Endodermal cell (in vitro differentiated cells): ENCODE measurements around the gene FKBP14. TPM values are rescaled to one million over a fixed set of nuclear protein-coding genes. Genes with fewer than 3 reads are reported as not detected.
"Not testable (repeated sequence)": the region's sequence is repeated elsewhere in the genome, so short reads cannot be mapped to it uniquely, and the experiment has no call there.

Source experiments
- DNase-seq: peaks from one replicate; pipeline ENCODE4 v3.0.0-alpha.2; 2017
- H3K27ac ChIP-seq: 2 replicates; pipeline ENCODE4 v1.5.1; 2013; ENCODE audit warnings: mild to moderate bottlenecking, low read depth, low read length, moderate library complexity
- H3K27me3 ChIP-seq: 2 replicates; pipeline ENCODE4 v1.6.1; 2013; ENCODE audit warnings: mild to moderate bottlenecking, low read length, moderate library complexity; ENCODE audit not compliant: insufficient read depth, control insufficient read depth, poor library complexity, severe bottlenecking
- H3K36me3 ChIP-seq: 2 replicates; pipeline ENCODE4 v1.7.0; 2013; ENCODE audit warnings: mild to moderate bottlenecking, low read length, moderate library complexity; ENCODE audit not compliant: control insufficient read depth, insufficient read depth
- H3K4me1 ChIP-seq: one replicate; pipeline ENCODE4 v1.7.0; 2013; ENCODE audit warnings: low read length; ENCODE audit not compliant: control insufficient read depth, insufficient read depth
- H3K4me3 ChIP-seq: 2 replicates; pipeline ENCODE4 v1.5.1; 2013; ENCODE audit warnings: mild to moderate bottlenecking, low read length, moderate library complexity
- H3K9ac ChIP-seq: 2 replicates; pipeline ENCODE4 v1.6.1; 2013; ENCODE audit warnings: mild to moderate bottlenecking, low read length, moderate library complexity; ENCODE audit not compliant: poor library complexity, severe bottlenecking; ENCODE audit errors: extremely low read depth
- H3K9me3 ChIP-seq: 2 replicates; pipeline ENCODE4 v1.6.1; 2013; ENCODE audit warnings: mild to moderate bottlenecking, low read length, moderate library complexity; ENCODE audit not compliant: control insufficient read depth
- H3K27ac Mint-ChIP-seq: 2 replicates; pipeline ENCODE4 v1.8.0; 2020; ENCODE audit warnings: mixed read lengths
- H3K27me3 Mint-ChIP-seq: 2 replicates; pipeline ENCODE4 v1.8.0; 2021; ENCODE audit warnings: mild to moderate bottlenecking, mixed read lengths; ENCODE audit not compliant: insufficient read depth
- H3K36me3 Mint-ChIP-seq: 2 replicates; pipeline ENCODE4 v1.8.0; 2020; ENCODE audit warnings: low read depth, mixed read lengths
- H3K4me1 Mint-ChIP-seq: 2 replicates; pipeline ENCODE4 v1.8.0; 2020; ENCODE audit warnings: mixed read lengths
- H3K4me3 Mint-ChIP-seq: 2 replicates; pipeline ENCODE4 v1.8.0; 2020; ENCODE audit warnings: mild to moderate bottlenecking, moderate library complexity, mixed read lengths
- H3K9me3 Mint-ChIP-seq: 2 replicates; pipeline ENCODE4 v1.8.0; 2020; ENCODE audit warnings: mild to moderate bottlenecking, mixed read lengths
- WGBS, 2 experiments: methylation state at CpG; one replicate each; pipeline versions ENCODE4 v1.1.5 to v1.1.7; 2013; ENCODE audit warnings: missing lambda C conversion rate in 2 of 2, mixed read lengths in 1 of 2; ENCODE audit not compliant: insufficient coverage in 1 of 2, insufficient read length in 1 of 2; 5-methylcytosine and 5-hydroxymethylcytosine counted together
- total RNA-seq, 2 donors: library from RNA; stranded (reverse); fragmentation: NEBNext Ultra II Directional in 1 of 2; extraction: Animal tissue kit (Norgen Biotek cat#: 25700) in 1 of 2; gene quantifications; 2 replicates in 1 of 2; 3 replicates in 1 of 2; pipeline ENCODE4 v1.2.1, GENCODE V29; 2021
- TF ChIP-seq, protein P1 (sequence below): fragments of 200-600 bp; sonication (generic); conservative IDR thresholded peaks from 2 replicates; pipeline ENCODE4 v1.5.0; 2021; ENCODE audit warnings: antibody characterized with exemption, mild to moderate bottlenecking

The FKBP14 gene
- total RNA-seq, 2 donors from 2014 or later, result 15.1 to 24.8 TPM

- Histone ChIP-seq H3K9me3 (peaks cover 21% of the 10 kb centered on the region), H3K36me3 (peaks cover 76% of the 10 kb centered on the region)
- peaks cover 45% of the 10 kb centered on the region for H3K36me3 Mint-ChIP-seq
- not testable (repeated sequence) for H3K4me3 Mint-ChIP-seq, H3K9ac ChIP-seq, H3K27ac ChIP-seq, H3K27me3 Mint-ChIP-seq, H3K4me1 ChIP-seq, H3K27me3 ChIP-seq, H3K4me3 ChIP-seq, H3K27ac Mint-ChIP-seq, H3K4me1 Mint-ChIP-seq
- peaks cover 17% of the 10 kb centered on the region for H3K9me3 Mint-ChIP-seq
- peak; percentile 60 for DNase-seq
- 42% methylated on average over 3 of the region's 3 CpGs; no CpG with 5 or more reads in 1 of the 2 experiments for WGBS, 2 experiments
- TF ChIP-seq, protein P1, sequence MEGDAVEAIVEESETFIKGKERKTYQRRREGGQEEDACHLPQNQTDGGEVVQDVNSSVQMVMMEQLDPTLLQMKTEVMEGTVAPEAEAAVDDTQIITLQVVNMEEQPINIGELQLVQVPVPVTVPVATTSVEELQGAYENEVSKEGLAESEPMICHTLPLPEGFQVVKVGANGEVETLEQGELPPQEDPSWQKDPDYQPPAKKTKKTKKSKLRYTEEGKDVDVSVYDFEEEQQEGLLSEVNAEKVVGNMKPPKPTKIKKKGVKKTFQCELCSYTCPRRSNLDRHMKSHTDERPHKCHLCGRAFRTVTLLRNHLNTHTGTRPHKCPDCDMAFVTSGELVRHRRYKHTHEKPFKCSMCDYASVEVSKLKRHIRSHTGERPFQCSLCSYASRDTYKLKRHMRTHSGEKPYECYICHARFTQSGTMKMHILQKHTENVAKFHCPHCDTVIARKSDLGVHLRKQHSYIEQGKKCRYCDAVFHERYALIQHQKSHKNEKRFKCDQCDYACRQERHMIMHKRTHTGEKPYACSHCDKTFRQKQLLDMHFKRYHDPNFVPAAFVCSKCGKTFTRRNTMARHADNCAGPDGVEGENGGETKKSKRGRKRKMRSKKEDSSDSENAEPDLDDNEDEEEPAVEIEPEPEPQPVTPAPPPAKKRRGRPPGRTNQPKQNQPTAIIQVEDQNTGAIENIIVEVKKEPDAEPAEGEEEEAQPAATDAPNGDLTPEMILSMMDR, result peak; percentile 77
Measured at GRCh38 chr7:30061786-30062185, 35.3 kb upstream of the FKBP14 start.

DNA sequence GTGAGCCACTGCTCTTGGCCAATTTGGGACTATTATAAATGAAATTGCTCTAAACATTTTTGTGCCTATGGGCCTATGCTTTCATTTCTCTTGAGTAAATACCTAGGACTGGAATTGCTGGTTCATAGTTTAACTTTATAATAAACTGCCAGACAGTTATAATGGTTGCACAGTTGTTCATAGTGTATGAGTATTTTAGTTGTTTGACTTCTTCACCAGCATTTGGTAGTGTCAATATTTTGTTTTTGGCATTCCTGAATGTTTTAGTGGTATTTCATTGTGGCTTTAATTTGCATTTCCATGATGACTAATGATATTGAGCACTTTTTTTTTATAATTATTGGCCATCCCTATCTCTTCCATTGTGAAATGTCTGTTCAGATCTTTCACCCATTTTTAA, 31.2 kb upstream of the FKBP14 start:
- Histone ChIP-seq H3K4me1 (no peaks in the 10 kb centered on the region), H3K9ac (no peak overlapping the region), H3K36me3 (peaks cover 74% of the 10 kb centered on the region), H3K27me3 (no peaks in the 10 kb centered on the region), H3K4me3 (no peak overlapping the region), H3K9me3 (peaks cover 21% of the 10 kb centered on the region), H3K27ac (no peak overlapping the region)
- Mint-ChIP-seq H3K27ac (no peak overlapping the region), H3K27me3 (no peaks in the 10 kb centered on the region), H3K36me3 (peaks cover 60% of the 10 kb centered on the region), H3K4me1 (peaks cover 3% of the 10 kb centered on the region), H3K4me3 (no peak overlapping the region), H3K9me3 (peaks cover 19% of the 10 kb centered on the region)
- DNase-seq, result no peak
- TF ChIP-seq, protein P1, result no peak

DNA sequence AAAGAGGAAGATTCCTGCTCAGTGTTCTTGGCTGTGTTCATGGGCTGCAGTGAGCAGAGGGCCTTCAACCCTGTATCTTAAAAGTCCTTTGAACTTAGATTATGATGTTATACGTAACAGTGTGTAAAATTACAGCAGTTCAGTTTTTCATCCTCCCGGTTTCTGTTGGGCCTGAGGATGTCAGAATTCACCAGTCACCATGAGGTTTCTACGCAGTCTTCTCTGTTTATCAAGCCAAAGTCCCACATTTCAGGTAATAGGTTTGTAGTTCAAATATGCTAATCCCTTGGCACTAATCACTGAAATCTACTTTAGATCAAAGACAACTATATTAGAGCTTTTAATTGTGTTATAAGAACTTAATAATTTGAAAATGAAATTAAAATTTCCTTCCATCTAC, 26.6 kb upstream of the FKBP14 start:
- DNase-seq, result no peak
- peaks cover 62% of the 10 kb centered on the region for H3K36me3 Mint-ChIP-seq
- no peaks in the 10 kb centered on the region for H3K27me3 Mint-ChIP-seq
- no peak overlapping the region for H3K27ac Mint-ChIP-seq
- Histone ChIP-seq H3K9ac (no peak overlapping the region), H3K27ac (no peak overlapping the region), H3K36me3 (peaks cover 82% of the 10 kb centered on the region), H3K9me3 (peaks cover 12% of the 10 kb centered on the region), H3K27me3 (no peaks in the 10 kb centered on the region), H3K4me3 (no peak overlapping the region), H3K4me1 (no peaks in the 10 kb centered on the region)
- peaks cover 13% of the 10 kb centered on the region for H3K9me3 Mint-ChIP-seq
- 93% methylated on average over 2 to 3 of the region's 3 CpGs for WGBS, 2 experiments
- TF ChIP-seq, protein P1, result no peak
- H3K4me1 Mint-ChIP-seq, result peaks cover 4% of the 10 kb centered on the region
- H3K4me3 Mint-ChIP-seq, result no peak overlapping the region
